ENCODE measurements around the gene SHC1. TPM values are rescaled to one million over a fixed set of nuclear protein-coding genes. Genes with fewer than 3 reads are reported as not detected.
A peak's percentile ranks its signal among the peaks of the same experiment; 100 is the strongest.

Gene SHC1
- total RNA-seq, 1 experiment from 2014 or later, result 199 TPM

- TF ChIP-seq CTCF (IDR thresholded peaks at IDR 0.05), result no peak
- TF ChIP-seq FOXJ3 (CRISPR knock-in tag; IDR thresholded peaks at IDR 0.05; ENCODE audit: borderline replicate concordance), result no peak
- no peak for TF ChIP-seq EMX1 (CRISPR knock-in tag; IDR thresholded peaks at IDR 0.05)
These were observed 591 bp downstream of the SHC1 start (continued) for GRCh38 chr1:154969860-154970452.

- Mint-ChIP-seq H3K4me1 (peaks cover 42% of the 10 kb centered on the region), H3K4me3 (no peak overlapping the region), H3K9me3 (no peaks in the 10 kb centered on the region), H3K36me3 (peaks cover 38% of the 10 kb centered on the region), H3K27ac (peak overlapping the region; percentile 81), H3K27me3 (ENCODE audit: low read depth) (no peaks in the 10 kb centered on the region)
- TF ChIP-seq ZMAT4 (CRISPR knock-in tag; IDR thresholded peaks at IDR 0.05) (no peak), HMGA2 (CRISPR knock-in tag; IDR thresholded peaks at IDR 0.05) (no peak), ZNF425 (CRISPR knock-in tag; conservative IDR thresholded peaks at IDR 0.05) (no peak), JUN (CRISPR knock-in tag; IDR thresholded peaks at IDR 0.05) (no peak)
- ChIA-PET CTCF (interaction anchor here (0.6 to 8.3 kb wide), 6 partner anchors 13 to 94 kb away, joined by 3 to 176 read pairs (median 12); partner anchors contain the start of genes EFNA4, LENEP, PBXIP1 and ZBTB7B), POLR2A (interaction anchor here (0.6 to 7.3 kb wide), 9 partner anchors 12 to 225 kb away, joined by 3 to 176 read pairs (median 6); partner anchors contain the start of genes EFNA3, FLAD1, LENEP and PBXIP1)
- no peak for ATAC-seq
- DNase-seq (ENCODE audit: low spot score), result no peak
These were observed 1.3 kb downstream of the SHC1 start for GRCh38 chr1:154969246-154969645.

GRCh38 chr1:154968731-154969130, 1.8 kb downstream of the SHC1 start:
- DNase-seq (ENCODE audit: low spot score) (no peak), ATAC-seq (no peak)
- POLR2A ChIA-PET, result interaction anchor here (0.9 to 7.3 kb wide), 5 partner anchors 12 to 49 kb away, joined by 3 to 176 read pairs (median 66); partner anchors contain the start of genes FLAD1, LENEP, PBXIP1 and ZBTB7B
- peaks cover 45% of the 10 kb centered on the region for H3K4me1 Mint-ChIP-seq
- no peak overlapping the region for H3K4me3 Mint-ChIP-seq
- H3K36me3 Mint-ChIP-seq, result peaks cover 42% of the 10 kb centered on the region
- H3K9me3 Mint-ChIP-seq, result no peaks in the 10 kb centered on the region
- peak overlapping the region; percentile 81 for H3K27ac Mint-ChIP-seq
- CTCF ChIA-PET, result interaction anchor here (0.7 to 8.3 kb wide), 3 partner anchors 25 to 93 kb away, joined by 5 to 176 read pairs (median 6); partner anchors contain the start of genes LENEP and ZBTB7B
- no peaks in the 10 kb centered on the region for H3K27me3 Mint-ChIP-seq (ENCODE audit: low read depth)
- TF ChIP-seq ZSCAN18 (CRISPR knock-in tag; IDR thresholded peaks at IDR 0.05), result no peak
- TF ChIP-seq SP1 (CRISPR knock-in tag; conservative IDR thresholded peaks at IDR 0.05), result no peak
- TF ChIP-seq USF1 (CRISPR knock-in tag; IDR thresholded peaks at IDR 0.05), result no peak

GRCh38 chr1:154967331-154967950, 3.1 kb downstream of the SHC1 start:
- H3K36me3 Mint-ChIP-seq, result peaks cover 48% of the 10 kb centered on the region
- ATAC-seq, result no peak
- H3K4me1 Mint-ChIP-seq, result peaks cover 46% of the 10 kb centered on the region
- no peaks in the 10 kb centered on the region for H3K27me3 Mint-ChIP-seq (ENCODE audit: low read depth)
- H3K27ac Mint-ChIP-seq, result no peak overlapping the region
- DNase-seq (ENCODE audit: low spot score), result no peak
- no peaks in the 10 kb centered on the region for H3K9me3 Mint-ChIP-seq
- no peak overlapping the region for H3K4me3 Mint-ChIP-seq
- ChIA-PET CTCF (interaction anchor here (8.3 kb wide), 1 partner anchor 30 kb away, joined by 176 read pairs; the partner anchor contains the start of genes LENEP and ZBTB7B), POLR2A (interaction anchor here (1.0 to 7.3 kb wide), 2 partner anchors 11 to 31 kb away, joined by 3 to 176 read pairs; partner anchors contain the start of genes LENEP and ZBTB7B)
- TF ChIP-seq FOXP1 (CRISPR knock-in tag; IDR thresholded peaks at IDR 0.05; ENCODE audit: borderline replicate concordance) (peak; percentile 39; the same call in 1 of the 2 replicates), RORB (CRISPR knock-in tag; IDR thresholded peaks at IDR 0.05) (no peak), SMAD3 (CRISPR knock-in tag; IDR thresholded peaks at IDR 0.05; ENCODE audit: borderline replicate concordance) (no peak), HMGA2 (CRISPR knock-in tag; IDR thresholded peaks at IDR 0.05) (no peak), ARID4B (CRISPR knock-in tag; IDR thresholded peaks at IDR 0.05; ENCODE audit: borderline replicate concordance) (no peak), MAX (CRISPR knock-in tag; IDR thresholded peaks at IDR 0.05) (no peak)
